GM19099 (cell line): Measurements from ENCODE around the gene ERC1.

Experiments used
- POLR2A ChIP-seq: IDR thresholded peaks from 3 replicates; pipeline ENCODE4 v1.6.1; 2011; ENCODE audit warnings: low read depth; ENCODE audit not compliant: insufficient read length; ENCODE audit errors: extremely low read depth

Gene ERC1

DNA sequence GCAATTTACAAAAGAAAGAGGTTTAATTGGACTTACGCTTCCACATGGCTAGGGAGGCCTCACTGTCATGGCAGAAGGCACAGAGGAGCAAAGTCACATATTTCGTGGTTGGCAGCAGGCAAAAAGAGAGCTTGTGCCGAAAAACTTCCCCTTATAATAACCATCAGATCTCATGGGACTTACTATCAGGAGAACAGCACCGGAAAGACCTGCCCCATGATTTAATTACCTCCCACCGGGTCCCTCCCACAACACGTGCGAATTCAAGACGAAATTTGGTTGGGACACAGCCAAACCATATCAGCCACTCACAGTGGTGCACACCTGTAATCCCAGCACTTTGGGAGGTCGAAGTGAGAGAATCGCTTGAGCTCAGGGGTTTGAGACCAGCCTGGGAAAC, 534.8 kb downstream of the ERC1 start:
- no peak for TF ChIP-seq POLR2A

GRCh38 chr12:1527789-1528188, 536.8 kb downstream of the ERC1 start:
- TF ChIP-seq POLR2A = no peak

GRCh38 chr12:1528791-1529190, 537.8 kb downstream of the ERC1 start:
- TF ChIP-seq POLR2A = no peak

GRCh38 chr12:1529228-1529861, 538.3 kb downstream of the ERC1 start:
- peak; percentile 1 for TF ChIP-seq POLR2A

GRCh38 chr12:1529862-1530591, 539.0 kb downstream of the ERC1 start:
- TF ChIP-seq POLR2A = no peak

- no peak for TF ChIP-seq POLR2A
Measured at GRCh38 chr12:1530592-1531152, 539.6 kb downstream of the ERC1 start.

DNA sequence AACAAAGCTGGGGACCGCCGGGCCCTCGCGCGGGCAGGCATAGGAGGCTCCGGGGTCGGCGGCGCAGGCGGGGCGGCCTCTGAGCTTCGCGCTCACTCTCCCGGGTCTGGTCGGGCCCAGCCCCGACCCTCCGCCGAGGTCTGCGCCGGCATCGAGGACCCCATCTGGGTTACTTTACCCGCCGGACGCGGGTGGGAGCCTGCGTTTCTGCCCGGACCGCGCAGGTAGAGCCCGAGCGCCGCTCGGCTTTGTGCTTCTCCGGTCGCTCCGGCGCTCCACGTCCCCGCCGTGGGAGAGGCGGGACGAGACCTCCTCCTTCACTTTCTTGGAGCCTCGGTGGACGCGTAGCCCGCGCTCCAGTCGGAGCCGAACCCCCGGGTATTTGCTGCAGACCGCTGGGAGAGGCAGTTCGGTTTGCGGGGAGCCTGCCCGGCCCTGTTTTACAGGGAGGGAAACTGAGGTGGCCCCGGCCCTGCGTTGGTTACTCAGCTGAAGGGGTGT, 540.2 kb downstream of the ERC1 start:
- TF ChIP-seq POLR2A = no peak

DNA sequence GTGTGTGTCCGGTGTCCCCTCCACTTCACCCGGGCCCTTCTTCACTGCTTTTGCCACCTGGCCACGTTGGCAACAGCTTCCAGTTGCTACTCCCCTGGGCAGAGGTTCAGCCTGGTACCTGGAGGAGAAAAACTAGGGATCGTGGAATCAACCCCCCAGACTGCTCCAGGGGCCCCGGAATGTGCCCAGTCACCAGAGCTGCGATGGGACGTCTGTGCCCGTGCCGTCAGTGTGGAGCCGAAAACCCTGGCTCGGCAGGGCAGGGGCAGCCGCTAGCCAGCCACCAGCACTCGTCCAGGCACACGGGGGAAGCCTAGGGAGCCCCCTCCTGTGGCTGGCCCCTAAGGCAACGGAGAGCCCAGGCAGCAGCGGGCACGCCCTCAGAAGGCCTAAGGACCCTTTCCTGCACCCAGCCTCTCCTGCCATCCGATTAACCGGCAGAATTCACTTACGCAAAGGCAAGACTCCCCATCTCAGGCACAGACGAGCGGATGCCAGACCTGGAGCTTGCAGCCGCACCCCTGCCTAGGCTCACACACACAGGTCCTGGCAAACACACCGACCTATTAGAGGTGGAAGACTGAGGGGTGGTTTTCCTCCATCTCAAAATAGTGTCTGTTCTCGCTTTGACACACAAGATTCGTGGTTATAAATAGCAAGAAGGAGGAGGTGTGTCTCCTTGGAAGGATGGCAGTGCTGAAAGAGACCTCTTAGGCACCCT, 540.8 kb downstream of the ERC1 start:
- TF ChIP-seq POLR2A = no peak

DNA sequence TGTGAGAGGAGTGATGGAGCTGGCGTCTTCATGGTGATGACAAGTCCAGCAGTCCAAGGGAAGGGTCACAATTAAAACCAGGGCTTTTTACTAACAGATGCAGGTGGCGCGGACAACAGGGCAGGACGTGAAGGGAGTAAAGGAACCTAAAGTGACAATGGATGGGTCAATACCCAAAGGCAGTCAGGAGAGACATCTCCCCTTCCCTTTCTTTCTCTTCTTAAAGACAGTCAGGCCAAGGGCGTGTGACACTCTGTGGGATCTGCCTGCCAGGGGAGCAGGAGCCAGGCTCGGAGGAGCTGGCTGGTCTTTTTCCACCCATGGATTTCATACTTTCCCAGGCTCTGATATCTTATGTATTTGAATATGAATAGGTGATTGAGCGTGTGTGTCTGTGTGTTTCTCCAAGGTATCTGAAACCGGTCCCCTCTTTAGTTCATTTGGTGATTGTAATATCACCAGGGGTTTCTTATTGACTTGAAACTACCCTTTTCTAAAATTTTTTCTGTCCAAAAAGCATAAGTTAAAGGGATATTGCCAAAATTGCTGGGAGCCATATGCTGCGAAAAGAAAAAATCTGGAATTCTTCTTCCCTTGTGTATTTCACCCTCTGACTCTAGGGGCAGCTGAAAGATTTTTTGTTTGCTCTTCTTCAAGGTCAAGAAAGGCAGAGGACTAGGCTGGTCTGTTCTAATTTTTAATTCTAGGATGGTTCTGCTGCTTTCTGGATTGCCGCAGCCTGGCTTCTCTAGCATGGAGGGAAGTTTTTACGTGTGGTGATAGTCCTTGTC, 541.5 kb downstream of the ERC1 start:
- TF ChIP-seq POLR2A = no peak

GRCh38 chr12:1533205-1533601, 542.2 kb downstream of the ERC1 start:
- TF ChIP-seq POLR2A = peak; percentile 1

GRCh38 chr12:1533602-1534304, 542.7 kb downstream of the ERC1 start:
- peak; percentile 33 for TF ChIP-seq POLR2A

GRCh38 chr12:1534748-1535147, 543.7 kb downstream of the ERC1 start:
- no peak for TF ChIP-seq POLR2A

DNA sequence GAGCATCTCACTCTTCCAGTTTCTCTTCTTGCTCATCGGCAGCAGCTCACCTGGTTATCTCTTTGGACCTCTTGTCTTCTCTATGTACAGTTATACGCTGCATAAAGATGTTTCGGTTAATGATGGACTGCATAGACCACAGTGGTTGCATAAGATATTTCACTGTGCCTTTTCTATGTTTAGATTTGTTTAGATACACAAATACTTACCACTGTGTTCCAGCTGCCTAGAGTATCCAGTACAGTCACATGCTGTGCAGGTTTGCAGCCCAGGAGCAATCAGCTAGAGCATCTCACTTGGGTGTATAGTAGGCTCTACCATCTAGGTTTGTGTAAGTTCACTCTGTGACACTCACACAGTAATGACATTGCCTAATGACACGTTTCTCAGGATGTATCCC, 545.8 kb downstream of the ERC1 start:
- TF ChIP-seq POLR2A = no peak

DNA sequence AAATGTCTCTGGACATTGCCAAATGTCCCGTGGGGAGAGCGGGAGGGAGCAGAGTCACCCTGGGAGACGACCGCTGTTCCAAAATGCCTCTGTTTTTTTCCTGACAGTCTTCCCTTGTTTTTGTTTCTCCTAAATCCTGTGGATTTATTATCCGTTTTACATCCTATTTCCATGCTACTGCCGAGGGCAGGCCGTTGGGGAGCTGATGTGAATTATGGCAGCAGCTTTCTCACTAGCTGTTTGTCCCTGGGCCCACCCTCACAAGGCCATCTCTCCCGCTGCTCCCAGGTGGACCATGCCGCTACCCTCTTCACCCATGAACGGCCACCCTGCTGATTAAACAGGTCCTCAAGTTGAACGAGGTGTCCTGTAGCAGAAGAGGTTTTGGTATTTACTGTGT, 548.1 kb downstream of the ERC1 start:
- no peak for TF ChIP-seq POLR2A

- TF ChIP-seq POLR2A = no peak
Measured at GRCh38 chr12:1540690-1541089, 549.7 kb downstream of the ERC1 start.

GRCh38 chr12:1542599-1542998, 551.6 kb downstream of the ERC1 start:
- no peak for TF ChIP-seq POLR2A
